ENCODE results near the gene USO1. TPM values are rescaled to one million over a fixed set of nuclear protein-coding genes. Genes with fewer than 3 reads are reported as not detected.
"Not testable (repeated sequence)": the region's sequence is repeated elsewhere in the genome, so short reads cannot be mapped to it uniquely, and the experiment has no call there.

USO1 gene
- total and polyA plus RNA-seq, 4 experiments from 2014 or later: 31.9 to 49.4 (median 42.0) TPM

- peaks cover 0 to 2% (median 0%) of the 10 kb centered on the region in 8 donors for H3K9me3 Mint-ChIP-seq
- POLR2A ChIA-PET (ENCODE audit: partially characterized antibody): interaction anchor here (1.4 to 4.6 kb wide), 6 partner anchors 12 to 91 kb away, joined by 5 to 163 read pairs (median 14); partner anchors contain the start of genes CDKL2 and G3BP2
- intact Hi-C loops (cut with micrococcal nuclease): loop anchor here (5.0 kb wide), 1 partner anchor 1355 kb away; the partner anchor contains the start of gene CCNI
Measured at GRCh38 chr4:75722417-75722816, 2.0 kb upstream of the USO1 start.

DNA sequence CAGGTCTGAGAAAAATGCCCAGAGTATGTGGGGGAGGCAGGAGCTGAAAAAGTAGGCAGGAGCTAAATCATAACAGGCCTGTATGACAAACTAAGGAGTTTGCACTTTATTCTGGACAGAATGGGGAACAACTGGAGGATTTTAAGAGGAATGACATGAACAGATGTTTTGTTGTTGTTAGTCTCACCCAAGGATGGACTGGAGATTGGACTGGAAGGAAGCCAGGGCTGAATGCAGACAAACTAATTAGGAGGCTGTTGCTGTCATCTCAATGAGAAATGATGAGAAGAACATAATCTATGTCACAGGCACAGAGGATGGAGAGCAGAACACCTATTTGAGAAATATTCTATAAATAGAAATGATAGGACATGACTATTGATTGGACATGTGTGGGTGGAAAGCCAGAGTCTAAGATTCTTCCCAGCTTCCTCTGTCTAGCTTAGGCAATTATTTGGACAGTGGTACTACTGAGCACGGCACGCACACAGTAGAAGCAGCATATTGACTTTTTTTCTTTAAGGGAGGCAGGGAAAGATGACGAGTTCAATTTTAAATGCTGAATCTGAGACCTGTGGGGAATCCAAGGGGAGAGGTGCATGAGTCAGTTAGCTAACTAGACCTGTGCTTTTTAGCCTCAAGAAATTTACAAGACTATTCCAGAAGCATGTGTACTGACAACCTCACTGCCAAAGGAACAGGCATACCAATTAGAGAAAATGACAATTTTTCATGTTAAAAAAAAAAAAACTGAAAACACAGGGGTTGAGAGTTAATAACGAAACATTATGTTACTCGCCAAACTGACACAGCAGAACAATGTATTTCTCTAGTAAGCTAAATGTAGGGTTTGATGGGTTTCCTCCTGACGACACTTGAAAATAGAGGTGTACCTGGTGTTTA, 963 bp upstream of the USO1 start:
- intact Hi-C loops (cut with micrococcal nuclease): loop anchor here (1.0 to 5.0 kb wide), 7 partner anchors 15 to 1354 kb away; partner anchors contain the start of genes CCNI, CDKL2, G3BP2 and RCHY1

More at GRCh38 chr4:75722417-75722816, 2.0 kb upstream of the USO1 start:
- Histone ChIP-seq H3K36me3 (ENCODE audit: insufficient read depth, low read length) (no peaks in the 10 kb centered on the region), H3K4me3 (ENCODE audit: low read length in 2 of 2) (no peak overlapping the region), H3K4me1 (ENCODE audit: insufficient read depth, low read length) (peaks cover 42% of the 10 kb centered on the region), H3K9me3 (ENCODE audit: control insufficient read depth in 1 of 2, low read length in 2 of 2) (no peaks in the 10 kb centered on the region), H3K27me3 (ENCODE audit: insufficient read depth, low read length) (no peaks in the 10 kb centered on the region), H3K27ac (ENCODE audit: low read depth, low read length) (no peak overlapping the region)
- CTCF ChIA-PET (ENCODE audit: partially characterized antibody): interaction anchor here (1.5 to 3.2 kb wide), 11 partner anchors 11 to 153 kb away, joined by 3 to 68 read pairs (median 9); partner anchors contain the start of genes CDKL2 and G3BP2
- Mint-ChIP-seq H3K27ac (peak overlapping the region in 4 of 7 donors; percentile 59 to 98 (median 86)), H3K4me3 (no peak overlapping the region), H3K27me3 (no peaks in the 10 kb centered on the region), H3K36me3 (peaks cover 3 to 12% of the 10 kb centered on the region in 2 donors), H3K4me1 (peaks cover 28 to 54% (median 41%) of the 10 kb centered on the region in 4 donors)
- DNase-seq: no peak

GRCh38 chr4:75724867-75725724, 719 bp downstream of the USO1 start:
- Mint-ChIP-seq H3K36me3 (peaks cover 0 to 12% of the 10 kb centered on the region in 2 donors), H3K27me3 (no peaks in the 10 kb centered on the region), H3K9me3 (peaks cover 0 to 2% (median 0%) of the 10 kb centered on the region in 8 donors), H3K4me3 (peak overlapping the region; percentile 97 to 100 (median 100)), H3K4me1 (peaks cover 34 to 72% (median 51%) of the 10 kb centered on the region in 4 donors), H3K27ac (peak overlapping the region; percentile 98 to 100 (median 99))
- peaks cover 56% of the 10 kb centered on the region for H3K4me1 ChIP-seq (ENCODE audit: insufficient read depth, low read length)
- H3K27ac ChIP-seq (ENCODE audit: low read depth, low read length): peak overlapping the region; percentile 86
- H3K36me3 ChIP-seq (ENCODE audit: insufficient read depth, low read length): no peaks in the 10 kb centered on the region
- ChIA-PET POLR2A (ENCODE audit: partially characterized antibody) (interaction anchor here (0.8 to 4.6 kb wide), 20 partner anchors 9 to 488 kb away, joined by 3 to 163 read pairs (median 5); partner anchors contain the start of genes CDKL2, G3BP2, NAAA and RCHY1), CTCF (ENCODE audit: partially characterized antibody) (interaction anchor here (0.6 to 3.2 kb wide), 17 partner anchors 9 to 210 kb away, joined by 3 to 68 read pairs (median 8); partner anchors contain the start of genes CDKL2, G3BP2, RCHY1 and THAP6)
- H3K9me3 ChIP-seq (ENCODE audit: control insufficient read depth in 1 of 2, low read length in 2 of 2): no peaks in the 10 kb centered on the region
- intact Hi-C loops (cut with micrococcal nuclease): loop anchor here (1.0 to 5.0 kb wide), 9 partner anchors 16 to 1352 kb away; partner anchors contain the start of genes CCNI, CDKL2, G3BP2 and NUP54
- H3K4me3 ChIP-seq (ENCODE audit: low read length in 2 of 2): peak overlapping the region; percentile 59 to 91
- no peaks in the 10 kb centered on the region for H3K27me3 ChIP-seq (ENCODE audit: insufficient read depth, low read length)
- peak; percentile 30 to 67 (median 40) for DNase-seq

More for the DNA sequence above, 963 bp upstream of the USO1 start:
- H3K9me3 Mint-ChIP-seq: peaks cover 0 to 2% (median 0%) of the 10 kb centered on the region in 8 donors
- peak overlapping the region; percentile 98 to 100 (median 99) for H3K27ac Mint-ChIP-seq
- no peaks in the 10 kb centered on the region for H3K27me3 ChIP-seq (ENCODE audit: insufficient read depth, low read length)
- H3K36me3 Mint-ChIP-seq: peaks cover 3 to 11% of the 10 kb centered on the region in 2 donors
- H3K4me1 Mint-ChIP-seq: peaks cover 31 to 59% (median 45%) of the 10 kb centered on the region in 4 donors
- H3K27me3 Mint-ChIP-seq: no peaks in the 10 kb centered on the region
- peak in 1 of 5 donors; percentile 44 for DNase-seq
- peak overlapping the region; percentile 86 for H3K27ac ChIP-seq (ENCODE audit: low read depth, low read length)
- no peaks in the 10 kb centered on the region for H3K36me3 ChIP-seq (ENCODE audit: insufficient read depth, low read length)
- H3K4me3 ChIP-seq (ENCODE audit: low read length in 2 of 2): peak overlapping the region; percentile 91 to 93
- ChIA-PET CTCF (ENCODE audit: partially characterized antibody) (interaction anchor here (1.1 to 3.2 kb wide), 22 partner anchors 8 to 208 kb away, joined by 3 to 68 read pairs (median 7); partner anchors contain the start of genes CDKL2, G3BP2, RCHY1 and THAP6), POLR2A (ENCODE audit: partially characterized antibody) (interaction anchor here (0.8 to 4.6 kb wide), 24 partner anchors 8 to 1325 kb away, joined by 3 to 163 read pairs (median 5); partner anchors contain the start of genes AREG, CDKL2, G3BP2 and NAAA)
- H3K4me1 ChIP-seq (ENCODE audit: insufficient read depth, low read length): peaks cover 52% of the 10 kb centered on the region
- peak overlapping the region; percentile 97 to 100 (median 100) for H3K4me3 Mint-ChIP-seq
- H3K9me3 ChIP-seq (ENCODE audit: control insufficient read depth in 1 of 2, low read length in 2 of 2): no peaks in the 10 kb centered on the region

DNA sequence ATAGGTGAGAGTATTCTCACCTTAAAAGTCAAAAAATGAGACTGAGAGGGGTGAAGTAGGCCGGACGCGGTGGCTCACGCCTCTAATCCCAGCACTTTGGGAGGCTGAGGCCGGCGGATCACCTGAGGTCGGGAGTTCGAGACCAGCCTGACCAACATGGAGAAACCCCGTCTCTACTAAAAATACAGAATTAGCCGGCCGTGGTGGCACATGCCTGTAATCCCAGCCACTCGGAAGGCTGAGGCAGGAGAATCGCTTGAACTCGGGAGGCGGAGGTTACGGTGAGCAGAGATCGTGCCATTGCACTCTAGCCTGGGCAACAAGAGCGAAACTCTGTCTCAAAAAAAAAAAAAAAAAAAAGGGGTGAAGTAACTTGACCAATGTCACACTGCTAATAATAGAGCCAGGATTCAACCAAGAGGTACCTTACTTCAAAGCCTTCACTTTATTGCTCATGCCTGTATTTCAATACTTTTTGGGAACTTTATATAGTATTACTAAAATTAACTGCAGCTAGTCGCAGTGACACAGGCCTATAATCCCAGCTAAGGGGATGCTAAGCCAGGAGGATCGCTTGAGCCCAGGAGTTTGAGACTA, 1.7 kb downstream of the USO1 start:
- not testable (repeated sequence) for H3K27me3 Mint-ChIP-seq; DNase-seq; H3K36me3 ChIP-seq (ENCODE audit: insufficient read depth, low read length); H3K9me3 ChIP-seq (ENCODE audit: control insufficient read depth in 1 of 2, low read length in 2 of 2); H3K27ac ChIP-seq (ENCODE audit: low read depth, low read length); H3K27me3 ChIP-seq (ENCODE audit: insufficient read depth, low read length); H3K9me3 Mint-ChIP-seq
- intact Hi-C loops (cut with micrococcal nuclease): loop anchor here (2.0 to 5.0 kb wide), 3 partner anchors 17 to 421 kb away; partner anchors contain the start of genes NUP54 and SDAD1
- Mint-ChIP-seq H3K36me3 (peaks cover 0 to 12% of the 10 kb centered on the region in 2 donors), H3K27ac (peak overlapping the region; percentile 44 to 100 (median 99)), H3K4me1 (peaks cover 34 to 73% (median 52%) of the 10 kb centered on the region in 4 donors), H3K4me3 (peak overlapping the region; percentile 97 to 100 (median 100))
- POLR2A ChIA-PET (ENCODE audit: partially characterized antibody): interaction anchor here (1.1 to 4.6 kb wide), 7 partner anchors 52 to 215 kb away, joined by 4 to 163 read pairs (median 23); partner anchors contain the start of genes CDKL2, G3BP2, NAAA and RCHY1
- Histone ChIP-seq H3K4me3 (ENCODE audit: low read length in 2 of 2) (peak overlapping the region in 1 of 2 donors; percentile 59), H3K4me1 (ENCODE audit: insufficient read depth, low read length) (peaks cover 57% of the 10 kb centered on the region)
- CTCF ChIA-PET (ENCODE audit: partially characterized antibody): interaction anchor here (0.7 to 3.2 kb wide), 5 partner anchors 10 to 898 kb away, joined by 3 to 20 read pairs (median 4); partner anchors contain the start of gene CDKL2

GRCh38 chr4:75726577-75726976, 2.2 kb downstream of the USO1 start:
- no peak for DNase-seq
- Mint-ChIP-seq H3K4me1 (peaks cover 34 to 73% (median 52%) of the 10 kb centered on the region in 4 donors), H3K36me3 (peaks cover 0 to 12% of the 10 kb centered on the region in 2 donors), H3K9me3 (peaks cover 0 to 2% (median 0%) of the 10 kb centered on the region in 8 donors), H3K27ac (peak overlapping the region; percentile 38 to 100 (median 66)), H3K4me3 (peak overlapping the region; percentile 64 to 100 (median 88)), H3K27me3 (no peaks in the 10 kb centered on the region)
- no peak overlapping the region for H3K27ac ChIP-seq (ENCODE audit: low read depth, low read length)
- no peak overlapping the region for H3K4me3 ChIP-seq (ENCODE audit: low read length in 2 of 2)
- H3K9me3 ChIP-seq (ENCODE audit: control insufficient read depth in 1 of 2, low read length in 2 of 2): no peaks in the 10 kb centered on the region
- ChIA-PET POLR2A (ENCODE audit: partially characterized antibody) (interaction anchor here (1.1 to 4.6 kb wide), 3 partner anchors 53 to 68 kb away, joined by 4 to 19 read pairs (median 7); no protein-coding TSS in a partner anchor), CTCF (ENCODE audit: partially characterized antibody) (interaction anchor here (0.7 to 1.6 kb wide), 4 partner anchors 10 to 898 kb away, joined by 3 to 4 read pairs (median 3); partner anchors contain the start of gene NAAA)
- H3K36me3 ChIP-seq (ENCODE audit: insufficient read depth, low read length): no peaks in the 10 kb centered on the region
- intact Hi-C loops (cut with micrococcal nuclease): loop anchor here (5.0 kb wide), 2 partner anchors 266 to 421 kb away; partner anchors contain the start of genes NUP54 and SDAD1
- H3K27me3 ChIP-seq (ENCODE audit: insufficient read depth, low read length): no peaks in the 10 kb centered on the region
- peaks cover 57% of the 10 kb centered on the region for H3K4me1 ChIP-seq (ENCODE audit: insufficient read depth, low read length)

Measured in CD4-positive, alpha-beta memory T cell (primary cell).